HepG2 (cell line): Measurements from ENCODE around the gene CPPED1. TPM values are rescaled to one million over a fixed set of nuclear protein-coding genes. Genes with fewer than 3 reads are reported as not detected.

ENCODE experiments used
- BHLHE40 ChIP-seq: IDR thresholded peaks from 2 replicates; pipeline ENCODE4 v1.6.1; 2011; ENCODE audit warnings: low read length, improper control_type of control experiment
- BRCA1 ChIP-seq: sonication (generic); formaldehyde crosslinking; IDR thresholded peaks from 2 replicates; pipeline ENCODE4 v1.4.0; 2020; ENCODE audit warnings: missing genetic modification reagents
- ELF1 ChIP-seq: sonication (generic); formaldehyde crosslinking; IDR thresholded peaks from 2 replicates; pipeline ENCODE4 v1.4.0; 2020; ENCODE audit warnings: missing genetic modification reagents
- HDAC1 ChIP-seq: sonication (generic); formaldehyde crosslinking; IDR thresholded peaks from 2 replicates; pipeline ENCODE4 v1.5.1; 2020; ENCODE audit warnings: mild to moderate bottlenecking, missing genetic modification reagents
- HDAC6 ChIP-seq: fragments of 200-600 bp; sonication (generic); IDR thresholded peaks from 2 replicates; pipeline ENCODE4 v1.7.0; 2017; ENCODE audit warnings: mild to moderate bottlenecking, antibody characterized with exemption, low read length, low read depth
- HES4 ChIP-seq: sonication (generic); formaldehyde crosslinking; IDR thresholded peaks from 2 replicates; pipeline ENCODE4 v1.9.0; 2021; ENCODE audit warnings: mild to moderate bottlenecking, missing genetic modification reagents, borderline replicate concordance
- HNRNPH1 ChIP-seq: fragments of 200-400 bp; formaldehyde crosslinking; optimal IDR thresholded peaks from 2 replicates; pipeline ENCODE3; 2017; ENCODE audit warnings: mild to moderate bottlenecking, low read depth, low read length
- KAT2B ChIP-seq: fragments of 150-350 bp; IDR thresholded peaks from 2 replicates; pipeline ENCODE4 v1.6.1; 2014; ENCODE audit warnings: low read depth, low read length, borderline replicate concordance
- KLF16 ChIP-seq, 2 experiments: sonication (generic) in 1 of 2; formaldehyde crosslinking in 1 of 2; IDR thresholded peaks; 2 replicates each; pipeline versions ENCODE4 v1.6.1 to v1.8.0; 2016 to 2023; ENCODE audit warnings: missing genetic modification reagents in 2 of 2, missing compliant biosample characterization in 1 of 2
- KMT2B ChIP-seq: IDR thresholded peaks from 2 replicates; pipeline ENCODE4 v1.6.1; 2016; ENCODE audit warnings: missing genetic modification reagents, missing compliant biosample characterization
- MAFG ChIP-seq: sonication (generic); formaldehyde crosslinking; IDR thresholded peaks from 2 replicates; pipeline ENCODE4 v1.5.1; 2020; ENCODE audit warnings: mild to moderate bottlenecking, missing genetic modification reagents
- NCOA2 ChIP-seq: sonication (generic); formaldehyde crosslinking; IDR thresholded peaks from 2 replicates; pipeline ENCODE4 v1.8.0; 2022; ENCODE audit warnings: inconsistent platforms
- NR0B2 ChIP-seq: sonication (generic); formaldehyde crosslinking; IDR thresholded peaks from 2 replicates; pipeline ENCODE4 v1.4.0; 2020; ENCODE audit warnings: mild to moderate bottlenecking, missing genetic modification reagents
- RARA ChIP-seq: IDR thresholded peaks from 2 replicates; pipeline ENCODE4 v1.6.1; 2016; ENCODE audit warnings: missing genetic modification reagents, missing compliant biosample characterization
- SIX1 ChIP-seq: sonication (generic); formaldehyde crosslinking; IDR thresholded peaks from 2 replicates; pipeline ENCODE4 v1.4.0; 2020; ENCODE audit warnings: missing genetic modification reagents, borderline replicate concordance
- THRA ChIP-seq: sonication (generic); formaldehyde crosslinking; IDR thresholded peaks from 2 replicates; pipeline ENCODE4 v1.4.0; 2020; ENCODE audit warnings: missing genetic modification reagents, borderline replicate concordance
- TSC22D2 ChIP-seq: sonication (generic); formaldehyde crosslinking; IDR thresholded peaks from 2 replicates; pipeline ENCODE4 v1.5.1; 2020; ENCODE audit warnings: missing genetic modification reagents, mild to moderate bottlenecking, borderline replicate concordance
- ZBTB14 ChIP-seq: sonication (generic); formaldehyde crosslinking; IDR thresholded peaks from 2 replicates; pipeline ENCODE4 v1.4.0; 2020; ENCODE audit warnings: missing genetic modification reagents
- ZBTB25 ChIP-seq: IDR thresholded peaks from 2 replicates; pipeline ENCODE4 v1.6.1; 2018; ENCODE audit warnings: missing genetic modification reagents
- ZNF251 ChIP-seq: sonication (generic); formaldehyde crosslinking; IDR thresholded peaks from 2 replicates; pipeline ENCODE4 v1.9.0; 2021; ENCODE audit warnings: mild to moderate bottlenecking, missing genetic modification reagents
- ZNF280D ChIP-seq: sonication (generic); formaldehyde crosslinking; IDR thresholded peaks from 2 replicates; pipeline ENCODE4 v1.5.1; 2020; ENCODE audit warnings: mild to moderate bottlenecking, missing genetic modification reagents
- ZNF3 ChIP-seq: IDR thresholded peaks from 2 replicates; pipeline ENCODE4 v1.7.0; 2017; ENCODE audit warnings: inconsistent platforms
- ZNF354B ChIP-seq: sonication (generic); formaldehyde crosslinking; IDR thresholded peaks from 2 replicates; pipeline ENCODE4 v1.8.0; 2022; ENCODE audit warnings: mild to moderate bottlenecking, missing genetic modification reagents
- ZNF766 ChIP-seq: sonication (generic); formaldehyde crosslinking; IDR thresholded peaks from 2 replicates; pipeline ENCODE4 v1.5.0; 2020; ENCODE audit warnings: missing genetic modification reagents, borderline replicate concordance
- ZNF891 ChIP-seq: sonication (generic); formaldehyde crosslinking; IDR thresholded peaks from 2 replicates; pipeline ENCODE4 v1.5.0; 2020; ENCODE audit warnings: mild to moderate bottlenecking, missing genetic modification reagents
- polyA plus RNA-seq, 8 experiments: library from polyadenylated mRNA; depleted of rRNA in 3 of 8; stranded (reverse) in 7 of 8; unstranded in 1 of 8; fragments of >200 nt; fragmentation: Illumina TruSeq in 4 of 8; extraction: Trizol in 4 of 8; gene quantifications; 2 replicates each; pipeline versions ENCODE4 v1.2.1 to v1.2.3, GENCODE V29; 2011 to 2016; ENCODE audit warnings: low read depth in 4 of 8, missing spikeins in 1 of 8, mixed read lengths in 1 of 8; ENCODE audit not compliant: insufficient read depth in 1 of 8
- total RNA-seq, 5 experiments: library from RNA; depleted of rRNA; stranded (reverse); fragments of >200 nt; fragmentation: Illumina TruSeq; extraction: Trizol; gene quantifications; 2 replicates each; pipeline ENCODE4 v1.2.3, GENCODE V29; 2016; ENCODE audit warnings: low read depth in 1 of 5

Gene CPPED1
- total and polyA plus RNA-seq, 2 of the 13 experiments (the other 11 are each of a cell fraction or from before 2014, with no cell fraction given): 66.6 to 71.3 TPM

GRCh38 chr16:12613992-12614661 lies 189.6 kb downstream of the CPPED1 start (continued):
- TF ChIP-seq ZBTB14 (CRISPR knock-in tag) (no peak), ZBTB25 (no peak), NR0B2 (CRISPR knock-in tag) (no peak), ZNF280D (CRISPR knock-in tag) (no peak), BHLHE40 (no peak), ZNF3 (no peak), NCOA2 (CRISPR knock-in tag) (no peak), MAFG (no peak), ZNF354B (no peak), HES4 (CRISPR knock-in tag) (no peak), ZNF891 (CRISPR knock-in tag) (no peak), SIX1 (CRISPR knock-in tag) (no peak), HNRNPH1 (no peak), BRCA1 (CRISPR knock-in tag) (no peak), ZNF766 (no peak), TSC22D2 (CRISPR knock-in tag) (0 out of 2 replicates have a peak, but pooled peaks have one; percentile 7), HDAC6 (peak; percentile 59; the same call in 1 of the 2 replicates), ELF1 (CRISPR knock-in tag) (no peak), THRA (no peak), KAT2B (no peak), HDAC1 (CRISPR knock-in tag) (no peak), KLF16 (CRISPR knock-in tag; IDR thresholded peaks at IDR 0.05) (peak in 1 of 2 experiments; percentile 13; a peak in 1 of 4 replicates), KMT2B (CRISPR knock-in tag) (no peak), RARA (CRISPR knock-in tag) (no peak), ZNF251 (no peak)
